HG02973 (cell line): ENCODE results near the gene CCDC182.

Source experiments
- ATAC-seq: cut with Tn5 transposase; IDR thresholded peaks from one replicate; pipeline ENCODE4 v1.9.1; 2021; ENCODE audit warnings: moderate library complexity; ENCODE audit not compliant: unreplicated experiment

CCDC182 gene

DNA sequence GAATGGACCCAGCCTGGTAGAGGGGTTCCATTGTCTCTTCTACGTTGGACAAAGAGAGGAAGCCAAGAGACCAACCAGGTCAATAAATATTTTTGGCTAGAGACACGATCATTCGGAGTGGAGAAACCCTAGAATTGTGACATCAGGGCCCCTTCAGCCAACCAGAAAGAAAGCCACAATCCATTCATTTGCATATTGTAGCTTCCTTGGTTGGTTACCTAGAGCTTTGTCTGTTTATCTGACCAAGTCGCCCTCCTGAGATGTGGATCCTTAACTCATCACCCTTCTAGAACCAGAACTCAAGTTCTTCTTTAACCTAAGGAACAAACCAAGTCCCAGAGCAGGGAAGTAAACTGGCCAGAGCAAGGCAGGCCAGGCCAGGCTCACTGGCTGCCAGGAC is at the start of gene CCDC182:
CCDC182 (minus strand) TSS at position 58 of the 400 bp plus-strand sequence; CDS start at position 31, 27 bp downstream.
- ATAC-seq = no peak

DNA sequence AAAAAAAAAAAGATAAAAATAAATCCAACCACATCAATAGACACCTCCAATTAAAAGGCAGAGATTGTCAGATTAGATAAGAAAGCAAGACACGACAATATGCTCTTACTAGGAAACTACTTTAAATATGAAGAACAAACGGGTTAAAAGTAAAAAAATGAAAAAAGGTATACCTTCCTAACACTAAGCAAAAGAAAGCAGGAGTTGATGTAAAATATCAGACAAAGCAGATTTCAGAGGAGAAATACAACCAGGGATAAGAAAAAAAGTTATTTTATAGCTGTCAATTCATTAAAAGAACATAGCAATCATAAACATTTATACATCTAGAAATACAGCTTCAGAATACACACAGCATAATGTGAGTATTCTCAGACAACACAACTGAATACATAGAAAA is 49.7 kb upstream of the CCDC182 start:
- ATAC-seq = no peak

DNA sequence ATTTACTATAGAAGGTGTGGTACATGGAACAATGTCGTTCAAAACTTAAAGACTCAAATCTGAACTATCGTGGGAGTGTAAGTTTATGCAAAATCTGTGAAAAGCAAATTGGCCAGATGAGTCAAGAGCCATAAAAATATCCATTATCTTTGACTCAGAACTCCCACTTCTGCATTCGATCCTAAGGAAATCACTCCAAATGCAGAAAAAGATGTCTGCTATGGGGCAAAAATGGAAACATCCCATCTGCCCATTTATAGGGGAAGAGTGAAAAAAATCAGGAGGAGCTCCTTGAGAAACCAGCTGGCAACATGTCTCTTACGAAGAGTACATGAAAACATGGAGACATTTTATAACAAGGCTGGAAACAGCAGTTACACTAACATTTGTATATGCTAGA is 43.6 kb upstream of the CCDC182 start:
- no peak for ATAC-seq

DNA sequence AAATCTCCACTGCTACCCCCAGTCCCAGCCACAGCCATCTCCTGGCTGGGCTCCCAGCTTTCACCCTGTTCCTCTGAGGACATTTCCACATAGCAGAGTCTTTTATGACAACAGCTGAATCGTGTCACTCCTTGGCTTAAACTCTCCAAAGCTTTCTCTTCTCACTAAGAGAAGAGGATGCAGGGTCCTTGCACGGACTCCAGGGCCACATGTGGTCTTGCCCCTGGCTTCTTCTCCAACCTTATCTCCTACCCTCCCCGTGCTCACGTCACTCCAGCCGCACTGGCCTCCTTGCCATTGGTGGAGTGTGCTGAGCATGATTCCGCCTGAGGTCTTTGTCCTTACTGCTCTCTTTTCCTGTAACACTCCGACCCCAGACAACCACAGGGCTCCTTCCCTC is 39.9 kb upstream of the CCDC182 start:
- ATAC-seq = no peak

DNA sequence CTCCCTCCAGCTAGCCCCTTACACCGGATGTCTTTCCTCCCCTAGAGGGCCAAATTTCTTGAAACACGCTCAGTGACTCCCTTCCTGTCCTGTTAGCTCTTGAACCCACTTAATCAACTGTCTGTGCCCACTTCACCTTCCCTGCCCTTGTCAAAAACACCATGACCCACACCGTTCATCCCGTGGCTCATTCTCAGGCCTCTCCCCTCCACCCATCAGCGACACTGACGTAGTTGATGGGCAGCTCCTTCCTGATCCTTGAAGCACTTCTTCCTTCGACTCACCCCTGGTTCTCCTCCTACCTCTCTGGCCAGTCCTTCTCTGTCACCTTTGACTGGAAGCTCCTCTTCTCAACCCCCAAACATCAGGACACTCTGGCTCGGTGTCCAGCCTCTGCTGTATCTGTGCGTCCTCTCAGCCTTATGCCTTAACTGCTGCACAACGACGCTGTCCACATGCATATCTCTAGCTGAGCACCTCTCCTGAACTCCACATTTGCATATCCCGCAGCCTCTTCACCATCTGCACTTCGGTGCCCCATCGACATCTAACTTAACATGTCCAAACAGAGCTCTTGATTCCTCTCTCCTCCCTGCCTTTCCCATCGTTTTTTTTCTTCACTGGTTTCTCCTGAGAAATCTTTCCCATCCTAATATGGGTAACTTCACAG is 39.3 kb upstream of the CCDC182 start:
- no peak for ATAC-seq

DNA sequence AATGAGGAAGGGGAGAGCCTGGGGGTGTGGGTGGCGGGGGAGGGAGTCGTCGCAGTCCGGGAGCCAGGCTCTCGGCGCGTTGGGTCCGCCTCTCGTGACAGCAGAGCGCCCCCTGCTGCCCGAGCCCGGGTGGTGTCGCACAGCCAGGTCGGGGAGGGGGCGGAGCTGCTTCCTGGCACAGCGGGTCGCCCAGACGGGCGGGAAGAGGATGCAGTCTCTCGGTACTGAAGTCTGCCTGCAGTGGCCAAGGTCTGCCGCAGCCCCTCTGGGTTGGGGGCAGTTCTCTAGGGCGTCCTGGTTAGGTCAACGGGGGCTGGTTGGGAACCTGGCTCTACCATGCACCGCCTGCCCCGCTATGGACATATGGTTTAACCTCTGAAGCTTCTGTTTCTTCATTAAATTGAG is 38.2 kb upstream of the CCDC182 start:
- ATAC-seq = no peak

DNA sequence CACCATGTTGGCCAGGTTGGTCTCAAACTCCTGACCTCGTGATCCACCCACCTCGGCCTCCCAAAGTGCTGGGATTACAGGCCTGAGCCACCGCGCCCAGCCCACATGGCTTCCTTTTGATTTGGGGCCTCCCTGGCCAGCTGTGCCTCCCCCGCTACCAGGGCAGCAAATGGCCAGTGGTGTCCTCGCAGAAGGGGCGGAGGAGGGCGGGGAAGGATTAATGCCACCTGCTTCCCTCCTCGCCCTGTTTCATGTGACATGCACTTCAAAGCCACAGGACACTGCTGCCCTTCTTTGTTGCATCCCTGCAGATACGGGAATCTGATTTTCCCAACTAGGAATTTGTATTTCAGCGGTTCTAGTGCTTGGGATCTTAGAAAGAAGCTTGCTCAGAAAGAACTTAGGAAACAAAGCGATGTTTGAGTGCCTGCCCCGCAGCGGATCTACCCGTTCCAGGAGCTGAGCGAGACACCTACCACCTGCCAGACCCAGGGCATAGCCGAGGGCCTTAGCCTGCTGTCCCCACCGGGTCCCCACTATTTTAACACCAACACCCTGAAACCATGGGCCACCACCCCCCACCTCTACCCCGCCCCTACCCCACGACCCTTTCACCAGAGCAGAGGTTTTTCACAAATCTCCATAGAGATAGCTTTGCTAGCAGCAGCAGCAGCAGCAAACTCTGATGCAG is 37.7 kb upstream of the CCDC182 start:
- no peak for ATAC-seq

DNA sequence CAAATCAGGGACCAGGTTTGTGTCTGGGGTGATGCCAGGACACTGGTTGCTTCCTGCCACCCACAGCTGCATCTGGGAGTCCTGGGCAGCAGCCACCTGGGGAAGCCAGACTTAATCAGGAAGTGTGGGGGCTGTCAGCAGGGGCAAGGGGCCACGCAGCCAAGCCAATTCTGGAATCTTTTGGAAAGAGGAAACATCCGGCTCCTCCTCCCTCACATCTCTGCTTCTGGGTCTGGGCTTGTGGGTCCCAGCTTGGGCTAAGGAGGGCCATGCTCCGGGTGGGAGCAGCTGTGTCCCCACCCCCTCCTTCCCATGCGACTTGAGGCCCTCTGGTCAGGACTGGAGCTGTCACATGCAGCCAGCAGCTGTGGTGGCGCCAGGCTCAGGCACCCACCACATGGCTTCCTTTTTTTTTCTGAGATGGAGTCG is 37.0 kb upstream of the CCDC182 start:
- no peak for ATAC-seq

DNA sequence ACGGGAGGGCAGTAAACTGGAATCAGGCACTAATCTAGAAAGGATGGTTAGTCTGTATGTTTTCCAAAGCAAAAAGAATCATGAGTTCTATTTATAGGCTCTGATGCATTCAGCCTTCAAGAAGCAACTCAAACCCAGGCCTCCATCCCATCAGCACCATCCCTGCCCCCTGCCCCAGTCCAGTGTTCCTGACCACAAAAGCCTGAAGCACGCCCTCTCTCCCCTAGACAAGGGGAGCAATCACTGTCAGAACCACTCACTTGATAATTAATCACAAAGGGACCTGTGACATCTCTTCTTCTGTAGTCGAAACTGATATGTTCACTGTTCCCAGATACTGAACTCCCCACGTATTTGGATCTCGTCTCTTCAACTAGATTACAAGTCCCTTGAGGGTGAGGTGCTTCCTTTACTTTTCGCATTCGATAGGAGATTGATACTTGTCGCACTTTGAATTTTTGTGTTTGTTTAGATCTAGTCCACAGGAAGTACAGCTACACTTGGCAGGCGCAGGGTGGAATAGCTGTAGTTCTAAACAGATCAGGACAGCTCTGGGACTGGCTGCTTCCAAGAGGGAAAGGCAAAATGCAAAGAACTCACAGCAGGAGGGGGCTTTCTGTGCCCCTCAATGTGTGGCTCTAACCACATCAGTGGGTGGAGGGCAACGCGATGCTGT is 36.4 kb upstream of the CCDC182 start:
- ATAC-seq = no peak

DNA sequence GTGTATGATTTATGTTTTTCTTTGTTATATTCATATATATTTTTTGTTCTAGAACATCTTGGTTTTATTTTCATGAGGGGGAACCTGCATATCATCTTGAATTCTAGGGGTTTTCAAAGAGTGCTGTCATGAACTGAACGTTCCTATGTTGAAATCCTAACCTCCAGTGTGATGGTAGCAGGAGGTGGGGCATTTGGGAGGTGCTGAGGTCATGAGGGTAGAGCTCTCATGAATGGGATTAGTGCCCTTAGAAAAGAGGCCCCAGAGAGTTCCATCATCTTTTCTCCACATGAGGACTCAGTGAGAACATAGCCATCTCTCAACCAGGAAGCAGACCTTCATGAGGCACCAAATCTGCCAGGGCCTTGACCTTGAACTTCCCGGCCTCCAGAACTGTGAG is 34.6 kb upstream of the CCDC182 start:
- ATAC-seq = no peak

DNA sequence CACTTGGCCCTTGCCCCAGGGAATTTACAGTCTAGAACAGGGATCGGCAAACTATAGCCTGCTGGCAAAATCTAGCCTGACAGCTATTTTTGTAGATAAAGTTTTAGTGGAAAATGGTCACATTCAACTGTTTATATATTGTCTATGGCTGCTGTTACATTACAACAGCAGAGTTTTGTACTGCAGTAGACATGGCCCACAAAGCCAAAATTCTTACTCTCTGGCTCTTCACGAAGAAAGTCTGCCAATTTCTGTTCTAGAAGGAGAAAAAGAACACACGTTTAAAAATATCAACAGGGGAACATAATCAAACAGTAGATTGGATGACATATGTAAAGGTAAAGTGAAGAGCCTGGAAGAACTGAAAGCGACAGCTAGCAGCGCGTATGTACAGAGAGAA is 33.2 kb upstream of the CCDC182 start:
- no peak for ATAC-seq

DNA sequence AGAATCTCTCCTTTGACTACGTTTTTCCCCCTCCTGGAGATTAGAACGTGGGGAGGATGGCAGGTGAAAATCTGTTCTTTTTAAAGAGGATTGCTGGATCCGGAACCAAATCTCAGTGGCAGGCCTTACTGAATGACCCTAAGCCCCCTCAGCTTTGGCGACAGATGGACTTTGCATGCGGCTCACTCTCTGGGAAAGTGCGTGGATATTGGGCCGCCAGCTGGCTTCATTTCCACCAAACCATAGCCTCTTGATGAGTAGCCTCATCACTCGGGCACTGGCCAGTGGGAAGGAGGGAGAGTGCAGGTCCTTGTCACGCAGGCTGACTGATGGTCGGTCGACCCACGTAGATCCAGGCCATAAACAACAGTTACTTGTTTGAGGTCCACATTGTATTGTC is 31.3 kb upstream of the CCDC182 start:
- ATAC-seq = no peak

DNA sequence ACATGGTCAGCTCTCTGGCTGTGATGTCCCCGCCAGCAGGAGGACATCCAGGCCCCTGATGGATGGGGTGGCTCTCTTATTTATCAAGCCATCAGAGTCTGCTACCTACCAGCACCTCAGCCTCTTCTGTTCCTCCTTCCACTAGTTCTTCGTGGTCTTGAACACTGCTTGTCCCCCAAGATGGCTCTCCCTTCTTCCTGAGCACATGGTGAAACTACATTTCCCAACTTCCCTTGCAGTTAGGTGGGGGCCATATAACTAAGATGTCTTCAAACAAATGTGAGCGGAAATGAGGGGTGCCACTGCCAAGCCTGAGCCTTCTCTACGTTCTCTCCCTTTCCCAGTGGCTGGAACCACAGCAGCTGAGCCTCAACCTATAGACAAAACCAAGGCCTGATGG is 29.8 kb upstream of the CCDC182 start:
- no peak for ATAC-seq

DNA sequence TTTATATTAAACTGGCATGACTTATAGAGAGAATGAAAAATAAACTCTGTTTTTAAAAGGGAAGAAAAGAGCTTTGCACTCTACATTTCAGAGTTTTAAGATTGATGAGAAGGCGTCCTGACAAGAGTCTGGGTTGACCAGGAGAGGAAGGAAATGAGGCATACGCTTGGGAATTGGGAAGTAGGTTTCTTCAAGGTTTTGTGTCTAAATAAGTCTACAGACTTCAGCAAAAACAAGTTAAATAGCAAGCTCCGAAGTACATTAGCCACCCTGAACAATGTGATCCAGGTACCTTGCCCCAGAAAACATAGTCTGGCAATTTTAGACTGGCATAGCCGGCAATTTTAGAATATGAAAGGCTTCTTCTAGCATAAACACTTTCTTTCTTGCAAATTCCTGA is 28.5 kb upstream of the CCDC182 start:
- ATAC-seq = no peak

DNA sequence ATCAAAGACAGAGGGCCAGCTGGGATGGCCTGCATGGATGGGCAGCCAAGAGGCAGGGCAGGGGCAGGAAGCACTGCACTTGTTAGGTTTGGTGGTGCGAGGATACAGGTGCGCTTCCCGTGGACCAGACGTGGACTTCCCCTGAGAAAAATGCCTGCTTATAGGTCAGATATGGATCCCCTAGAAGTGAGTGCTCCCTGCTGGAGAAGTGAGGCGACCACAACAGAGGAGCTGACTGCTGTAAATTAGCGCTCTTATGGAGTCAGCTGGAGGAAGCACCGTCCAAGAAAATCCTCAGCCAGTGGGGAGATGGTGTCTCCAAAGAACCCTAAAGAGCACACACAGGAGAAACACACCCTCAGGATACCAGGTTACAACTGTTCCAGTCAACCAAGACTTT is 27.7 kb upstream of the CCDC182 start:
- no peak for ATAC-seq

DNA sequence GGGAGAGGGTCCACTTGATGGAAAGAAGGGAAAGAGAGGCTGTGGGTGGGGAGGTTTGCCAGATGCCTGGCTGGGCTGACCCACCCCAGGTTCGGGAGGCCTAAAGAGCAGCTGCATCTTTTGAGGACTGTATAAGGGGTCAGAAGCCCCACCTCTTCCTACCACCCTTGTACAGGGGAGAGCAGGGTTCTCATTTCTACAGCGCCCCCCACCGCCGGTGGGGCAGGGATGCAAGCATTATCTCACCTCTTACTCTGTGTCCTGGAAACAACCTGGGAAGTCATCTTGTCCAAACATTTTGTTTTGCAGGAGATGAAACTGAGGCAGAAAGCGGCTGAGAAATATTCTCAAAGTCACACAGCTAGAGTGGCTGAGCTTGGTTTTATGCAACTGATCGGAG is 22.5 kb upstream of the CCDC182 start:
- no peak for ATAC-seq

DNA sequence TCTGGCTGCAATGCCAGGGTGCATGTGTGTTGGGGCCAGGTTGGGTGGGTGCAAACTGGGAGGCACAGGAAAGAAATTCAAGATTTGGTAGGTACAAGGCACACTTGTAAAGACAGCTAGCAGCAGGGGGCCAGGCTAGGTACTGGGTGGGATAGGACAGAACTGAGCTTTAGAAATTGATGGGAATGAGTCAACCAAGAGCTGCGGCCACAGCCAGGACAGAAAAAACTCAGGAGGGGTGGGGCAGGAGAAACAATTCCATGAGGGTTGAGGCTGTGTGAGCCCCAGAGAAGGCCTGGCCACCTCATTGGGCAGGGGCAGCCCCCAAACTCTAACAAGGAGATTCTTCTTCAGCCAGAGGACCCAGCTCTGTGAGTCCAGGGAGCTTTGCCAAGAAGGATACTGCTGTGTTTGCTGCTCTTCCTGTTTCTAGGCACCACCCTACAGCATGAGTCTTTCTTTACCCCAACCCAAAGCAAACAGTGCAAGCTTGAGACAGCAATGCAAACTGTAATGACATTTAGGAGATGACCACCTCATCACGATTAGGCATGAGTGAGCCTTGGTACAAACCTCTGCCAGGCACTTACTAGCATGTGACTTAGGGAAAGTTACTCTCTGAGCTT is 21.3 kb upstream of the CCDC182 start:
- no peak for ATAC-seq

DNA sequence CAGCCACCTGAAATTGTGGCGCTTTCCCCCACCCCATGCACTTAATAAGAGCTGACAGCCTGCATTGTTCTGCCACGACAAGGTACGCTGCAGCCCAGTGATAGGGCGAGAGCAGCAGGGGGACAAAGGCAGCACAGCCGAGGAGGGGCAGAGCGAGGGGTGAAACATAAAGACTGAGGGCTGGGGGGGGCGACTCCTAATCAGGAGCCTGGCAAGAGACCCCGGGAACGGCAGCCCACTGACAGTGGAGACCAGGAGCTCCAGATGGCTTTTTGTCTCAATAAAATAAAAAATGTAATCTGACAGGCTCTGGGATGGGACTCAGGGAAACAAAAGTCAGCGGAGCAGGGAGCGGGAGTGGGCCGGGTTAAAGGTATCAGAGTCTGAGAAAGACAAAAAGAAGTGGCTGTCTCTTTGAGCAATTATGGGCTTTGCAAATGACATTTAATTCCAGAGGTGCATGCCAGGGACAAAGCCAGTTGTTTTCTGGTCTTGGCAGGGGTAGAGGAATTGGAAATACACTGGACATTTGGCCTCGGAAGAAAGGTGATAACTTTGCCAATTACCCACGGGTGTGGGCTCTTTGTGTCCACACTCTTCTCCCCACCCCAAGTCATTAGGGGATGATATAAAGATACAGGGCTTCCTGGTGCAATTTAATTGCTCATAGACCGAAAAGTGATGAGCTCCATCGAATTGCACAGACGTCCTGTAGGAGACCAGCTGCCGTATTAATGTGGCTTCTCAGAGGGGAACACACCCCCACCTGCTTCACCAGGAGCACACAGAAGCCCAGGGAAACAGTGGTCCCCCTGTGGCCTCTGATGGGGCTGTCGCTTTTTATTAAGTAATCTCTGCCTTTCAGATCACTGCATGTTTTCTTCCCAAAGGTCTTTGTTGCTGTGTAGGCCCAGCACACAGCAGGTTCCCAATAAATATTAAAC is 17.6 kb upstream of the CCDC182 start:
- ATAC-seq = no peak

DNA sequence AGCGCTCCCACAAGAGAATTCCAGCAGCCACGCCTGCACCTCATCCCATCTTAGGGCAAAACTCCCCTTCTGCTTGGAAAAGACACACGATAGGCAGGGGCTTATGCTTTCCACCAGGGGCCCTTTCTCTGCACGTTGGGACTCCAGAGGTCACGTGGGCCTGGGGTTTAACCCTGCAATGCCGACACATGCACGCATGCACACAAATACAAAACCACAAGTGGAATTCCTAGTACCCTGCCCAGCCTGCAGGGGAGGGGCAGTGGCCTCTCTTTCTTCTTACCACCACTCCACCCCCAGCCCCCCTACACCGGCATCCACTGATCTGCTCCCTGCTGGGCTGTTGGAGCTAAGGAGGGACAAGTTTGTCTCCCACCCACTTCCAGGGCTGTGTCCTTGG is 16.8 kb upstream of the CCDC182 start:
- no peak for ATAC-seq

DNA sequence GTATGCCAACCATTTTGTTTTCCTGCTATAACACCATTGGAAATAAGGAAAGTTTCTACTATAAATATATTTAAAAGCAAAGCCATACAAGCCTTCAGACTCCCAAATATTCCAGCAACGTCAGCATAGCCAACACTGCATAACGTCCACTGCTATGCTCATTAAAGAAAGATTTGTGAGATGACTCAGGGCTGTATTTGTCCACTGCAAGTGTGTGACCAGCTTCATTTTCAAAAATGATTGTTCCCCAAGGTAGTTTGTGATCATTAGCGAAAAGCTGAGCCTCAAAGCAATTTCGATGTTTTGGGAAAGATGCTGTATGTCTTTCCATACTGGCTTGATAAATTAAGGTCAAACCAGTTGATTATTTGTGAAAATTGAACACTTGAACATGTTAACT is 14.9 kb upstream of the CCDC182 start:
- ATAC-seq = no peak

DNA sequence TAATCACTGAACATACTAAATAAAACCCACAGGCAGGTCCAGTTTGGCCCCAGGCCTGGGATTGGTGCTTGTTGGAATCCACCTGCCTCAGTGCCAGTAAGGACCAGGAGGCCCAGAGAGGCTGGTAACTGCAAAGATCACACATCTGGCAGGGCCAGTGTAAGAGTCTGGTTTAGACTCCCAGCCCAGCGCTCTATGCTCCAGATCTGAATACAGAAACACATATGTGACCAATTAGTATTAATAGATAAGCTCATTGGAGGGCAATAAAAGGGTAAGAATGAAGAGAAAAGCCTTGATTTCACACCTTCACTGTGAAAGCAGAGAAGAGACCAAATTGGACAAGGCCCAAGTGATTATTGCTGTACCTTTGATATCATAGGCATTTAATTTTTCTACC is 13.6 kb upstream of the CCDC182 start:
- no peak for ATAC-seq
